Measurements from ENCODE around the gene NRL. TPM values are rescaled to one million over a fixed set of nuclear protein-coding genes. Genes with fewer than 3 reads are reported as not detected.

The NRL gene
- total and polyA plus RNA-seq, 9 of the 15 experiments (the other 6 are each of a cell fraction or from before 2014, with no cell fraction given) = 0.07 to 2.7 (median 1.4) TPM; not detected in 1

- TF ChIP-seq NKRF (IDR thresholded peaks at IDR 0.05; ENCODE audit: borderline replicate concordance) (peak; percentile 97), ZNF507 (tag; conservative IDR thresholded peaks at IDR 0.05) (no peak), ZNF551 (CRISPR knock-in tag; IDR thresholded peaks at IDR 0.05) (no peak), POLR2AphosphoS5 (IDR thresholded peaks at IDR 0.05; ENCODE audit: control insufficient read depth, insufficient read depth, low read depth, low read length) (no peak; the same call in none of the 2 replicates), CBX3 (IDR thresholded peaks at IDR 0.05; ENCODE audit: borderline replicate concordance in 1 of 2, low read length in 2 of 2) (no peak), PBX2 (CRISPR knock-in tag; IDR thresholded peaks at IDR 0.05; ENCODE audit: low read depth) (peak; percentile 91), PBX2 (tag; conservative IDR thresholded peaks at IDR 0.05; ENCODE audit: low read depth) (peak; percentile 96), ZFP1 (CRISPR knock-in tag; IDR thresholded peaks at IDR 0.05) (no peak), ZNF76 (CRISPR knock-in tag; IDR thresholded peaks at IDR 0.05; ENCODE audit: borderline replicate concordance) (no peak), E2F5 (CRISPR knock-in tag; IDR thresholded peaks at IDR 0.05) (no peak), PURB (CRISPR knock-in tag; IDR thresholded peaks at IDR 0.05; ENCODE audit: low read depth) (no peak), POU5F1 (IDR thresholded peaks at IDR 0.05; ENCODE audit: borderline replicate concordance, low read depth, low read length, partially characterized antibody) (no peak), CHCHD3 (CRISPR knock-in tag; IDR thresholded peaks at IDR 0.05) (no peak), SIN3B (IDR thresholded peaks at IDR 0.05; ENCODE audit: low read depth) (0 out of 2 replicates have a peak, but pooled peaks have one; percentile 18), ZNF75A (CRISPR knock-in tag; IDR thresholded peaks at IDR 0.05) (no peak), ZNF785 (CRISPR knock-in tag; IDR thresholded peaks at IDR 0.05) (no peak), CTBP1 (IDR thresholded peaks at IDR 0.05; ENCODE audit: borderline replicate concordance) (peak; percentile 54; the same call in 1 of the 2 replicates), U2AF2 (optimal IDR thresholded peaks at IDR 0.05; ENCODE audit: low read depth, low read length) (no peak), DLX4 (CRISPR knock-in tag; IDR thresholded peaks at IDR 0.05) (no peak), ATF7 (IDR thresholded peaks at IDR 0.05) (peak; percentile 79), CREB1 (IDR thresholded peaks at IDR 0.05) (peak; percentile 93), CREB1 (CRISPR knock-in tag; IDR thresholded peaks at IDR 0.05) (peak; percentile 97)
Measured at GRCh38 chr14:24114532-24115421, at the start of gene NRL, which contains the start of gene DCAF11 (continued).
